Aorta (tissue), 5 donors: Measurements from ENCODE around the gene XXYLT1. TPM values are rescaled to one million over a fixed set of nuclear protein-coding genes. Genes with fewer than 3 reads are reported as not detected.
A peak's percentile ranks its signal among the peaks of the same experiment; 100 is the strongest.

Experiments
- ATAC-seq: fragments of 200-7000 bp; cut with Tn5 transposase; one replicate; pipeline ENCODE4 v1.9.1; 2022; ENCODE audit warnings: moderate library complexity; ENCODE audit not compliant: low FRiP score
- DNase-seq, 2 donors: peaks; one replicate each; pipeline ENCODE4 v3.0.0-alpha.2; 2020
- H3K27ac ChIP-seq, 2 donors: one replicate each; pipeline ENCODE4 v1.5.1; 2013; ENCODE audit warnings: low read length in 2 of 2, mild to moderate bottlenecking in 2 of 2, moderate library complexity in 2 of 2, control low read depth in 1 of 2, inconsistent platforms in 1 of 2, low read depth in 1 of 2
- H3K27me3 ChIP-seq, 2 donors: one replicate each; pipeline ENCODE4 v1.6.1; 2013; ENCODE audit warnings: control low read depth in 1 of 2, low read length in 1 of 2, mild to moderate bottlenecking in 1 of 2, moderate library complexity in 1 of 2; ENCODE audit not compliant: insufficient read depth in 2 of 2, control insufficient read depth in 1 of 2
- H3K36me3 ChIP-seq, 2 donors: one replicate each; pipeline ENCODE4 v1.6.1; 2013; ENCODE audit warnings: control low read depth in 1 of 2, low read length in 1 of 2, mild to moderate bottlenecking in 1 of 2; ENCODE audit not compliant: insufficient read depth in 2 of 2, control insufficient read depth in 1 of 2
- H3K4me1 ChIP-seq, 2 donors: one replicate each; pipeline ENCODE4 v1.6.1; 2013; ENCODE audit warnings: low read length in 2 of 2, control low read depth in 1 of 2, mild to moderate bottlenecking in 1 of 2, moderate library complexity in 1 of 2; ENCODE audit not compliant: insufficient read depth in 2 of 2, control insufficient read depth in 1 of 2
- H3K4me3 ChIP-seq, 2 donors: one replicate each; pipeline ENCODE4 v1.5.1; 2013; ENCODE audit warnings: low read length in 2 of 2, control low read depth in 1 of 2, mild to moderate bottlenecking in 1 of 2
- H3K9me3 ChIP-seq: one replicate; pipeline ENCODE4 v1.6.1; 2013; ENCODE audit warnings: mild to moderate bottlenecking, low read length; ENCODE audit not compliant: control insufficient read depth
- WGBS, 2 donors: extraction: QIAGEN DNeasy Blood & Tissue Kit; methylation state at CpG; one replicate each; pipeline ENCODE4 v1.1.7; 2013; 5-methylcytosine and 5-hydroxymethylcytosine counted together
- intact Hi-C, 2 donors: fragments of 100-400 bp; cut with DNase I; formaldehyde crosslinking; loops; one replicate each; pipeline versions ENCODE4 v1.14.2 to v1.15.0; 2022
- polyA plus RNA-seq, 2 donors: library from polyadenylated mRNA; stranded (reverse); fragments of 200-250 nt; gene quantifications; one replicate each; pipeline ENCODE4 v1.2.3, GENCODE V29; 2013
- total RNA-seq, 2 donors: library from RNA; stranded (reverse); fragmentation: NEBNext Ultra II Directional; extraction: Animal tissue kit (Norgen Biotek cat#: 25700); gene quantifications; one replicate each; pipeline ENCODE4 v1.2.1, GENCODE V29; 2021
- donor health status: healthy with polysubstance abuse.
- donor health status: Bipolar disorder and iron deficiency.
- donor health status: DM: no; HTN: no; CAD: no.
- donor health status: DM: no; HTN: no; CAD: no.
- donor health status: DM: yes; HTN: yes; CAD: no.

The XXYLT1 gene
- total and polyA plus RNA-seq, 4 donors, result 2.3 to 15.0 (median 6.9) TPM

GRCh38 chr3:195030791-195031321 lies 240.1 kb downstream of the XXYLT1 start:
- intact Hi-C loops, result no loop called here
- no peaks in the 10 kb centered on the region for H3K36me3 ChIP-seq
- H3K27me3 ChIP-seq, result no peaks in the 10 kb centered on the region
- no peak overlapping the region for H3K4me3 ChIP-seq
- ATAC-seq, result peak; percentile 45
- no peak overlapping the region for H3K27ac ChIP-seq
- 81 to 86% methylated on average over 13 of the region's 13 CpGs for WGBS, 2 donors
- no peaks in the 10 kb centered on the region for H3K4me1 ChIP-seq
- no peak for DNase-seq
- H3K9me3 ChIP-seq, result no peaks in the 10 kb centered on the region

- ATAC-seq (no peak), DNase-seq (no peak)
- Histone ChIP-seq H3K4me1 (no peaks in the 10 kb centered on the region), H3K27ac (no peak overlapping the region), H3K36me3 (no peaks in the 10 kb centered on the region), H3K27me3 (no peaks in the 10 kb centered on the region), H3K9me3 (no peaks in the 10 kb centered on the region), H3K4me3 (no peak overlapping the region)
- intact Hi-C loops, result no loop called here
- WGBS, 2 donors, result 26 to 31% methylated on average over 8 of the region's 8 CpGs
Measured at GRCh38 chr3:195028877-195029606, 241.9 kb downstream of the XXYLT1 start.

- no peak for ATAC-seq
- WGBS, 2 donors, result 87 to 93% methylated on average over 4 of the region's 4 CpGs
- Histone ChIP-seq H3K27me3 (no peaks in the 10 kb centered on the region), H3K36me3 (no peaks in the 10 kb centered on the region), H3K27ac (no peak overlapping the region), H3K4me1 (no peaks in the 10 kb centered on the region), H3K9me3 (no peaks in the 10 kb centered on the region), H3K4me3 (no peak overlapping the region)
- DNase-seq, result no peak
- intact Hi-C loops, result no loop called here
Measured at GRCh38 chr3:195025884-195026200, 245.1 kb downstream of the XXYLT1 start.

GRCh38 chr3:195025056-195025883 lies 245.7 kb downstream of the XXYLT1 start:
- whole genome bisulfite sequencing, 2 donors, result 91 to 92% methylated on average over 17 of the region's 17 CpGs
- ATAC-seq, result no peak
- Histone ChIP-seq H3K27me3 (no peaks in the 10 kb centered on the region), H3K9me3 (no peaks in the 10 kb centered on the region), H3K36me3 (no peaks in the 10 kb centered on the region), H3K4me1 (no peaks in the 10 kb centered on the region), H3K4me3 (no peak overlapping the region), H3K27ac (no peak overlapping the region)
- DNase-seq, result no peak
- intact Hi-C loops, result no loop called here

- ATAC-seq, result no peak
- Histone ChIP-seq H3K4me1 (no peaks in the 10 kb centered on the region), H3K27me3 (no peaks in the 10 kb centered on the region), H3K9me3 (no peaks in the 10 kb centered on the region), H3K36me3 (no peaks in the 10 kb centered on the region), H3K4me3 (no peak overlapping the region), H3K27ac (no peak overlapping the region)
- WGBS, 2 donors, result 78 to 93% methylated on average over 11 of the region's 11 CpGs
- DNase-seq, result no peak
- intact Hi-C loops, result no loop called here
Measured at GRCh38 chr3:195023989-195024388, 247.0 kb downstream of the XXYLT1 start.

GRCh38 chr3:195023576-195023975 lies 247.4 kb downstream of the XXYLT1 start:
- H3K4me1 ChIP-seq, result no peaks in the 10 kb centered on the region
- H3K36me3 ChIP-seq, result no peaks in the 10 kb centered on the region
- H3K9me3 ChIP-seq, result no peaks in the 10 kb centered on the region
- intact Hi-C loops, result no loop called here
- DNase-seq, result no peak
- ATAC-seq, result no peak
- no peaks in the 10 kb centered on the region for H3K27me3 ChIP-seq
- no peak overlapping the region for H3K4me3 ChIP-seq
- H3K27ac ChIP-seq, result no peak overlapping the region
- 15 to 16% methylated on average over 2 of the region's 2 CpGs for WGBS, 2 donors

- no peak overlapping the region for H3K27ac ChIP-seq
- ATAC-seq, result no peak
Measured at GRCh38 chr3:195021692-195022091, 249.3 kb downstream of the XXYLT1 start.

GRCh38 chr3:195020921-195021320 lies 250.0 kb downstream of the XXYLT1 start:
- ATAC-seq (no peak), DNase-seq (no peak)
- Histone ChIP-seq H3K27me3 (no peaks in the 10 kb centered on the region), H3K27ac (no peak overlapping the region), H3K4me3 (no peak overlapping the region), H3K4me1 (no peaks in the 10 kb centered on the region), H3K9me3 (no peaks in the 10 kb centered on the region), H3K36me3 (no peaks in the 10 kb centered on the region)
- intact Hi-C loops, result no loop called here
- 97 to 100% methylated on average over 1 of the region's 1 CpG for WGBS, 2 donors

More at GRCh38 chr3:195021692-195022091, 249.3 kb downstream of the XXYLT1 start:
- 84 to 90% methylated on average over 3 of the region's 3 CpGs for WGBS, 2 donors
- Histone ChIP-seq H3K4me1 (no peaks in the 10 kb centered on the region), H3K27me3 (no peaks in the 10 kb centered on the region), H3K36me3 (no peaks in the 10 kb centered on the region), H3K9me3 (no peaks in the 10 kb centered on the region), H3K4me3 (no peak overlapping the region)
- intact Hi-C loops, result no loop called here
- DNase-seq, result no peak

GRCh38 chr3:195020185-195020584 lies 250.8 kb downstream of the XXYLT1 start:
- DNase-seq, result no peak
- Histone ChIP-seq H3K9me3 (no peaks in the 10 kb centered on the region), H3K4me1 (no peaks in the 10 kb centered on the region), H3K4me3 (no peak overlapping the region), H3K36me3 (no peaks in the 10 kb centered on the region), H3K27ac (no peak overlapping the region), H3K27me3 (no peaks in the 10 kb centered on the region)
- intact Hi-C loops, result no loop called here
- 78 to 85% methylated on average over 4 of the region's 4 CpGs for WGBS, 2 donors
- ATAC-seq, result no peak
